IPS DF 4.7 (cell line): Measurements from ENCODE around the gene KCNT1.

Source experiments
- DNase-seq: peaks from one replicate; pipeline ENCODE4 v3.0.0-alpha.2; 2013; ENCODE audit warnings: low spot score; ENCODE audit errors: extremely low read depth

Gene KCNT1

DNA sequence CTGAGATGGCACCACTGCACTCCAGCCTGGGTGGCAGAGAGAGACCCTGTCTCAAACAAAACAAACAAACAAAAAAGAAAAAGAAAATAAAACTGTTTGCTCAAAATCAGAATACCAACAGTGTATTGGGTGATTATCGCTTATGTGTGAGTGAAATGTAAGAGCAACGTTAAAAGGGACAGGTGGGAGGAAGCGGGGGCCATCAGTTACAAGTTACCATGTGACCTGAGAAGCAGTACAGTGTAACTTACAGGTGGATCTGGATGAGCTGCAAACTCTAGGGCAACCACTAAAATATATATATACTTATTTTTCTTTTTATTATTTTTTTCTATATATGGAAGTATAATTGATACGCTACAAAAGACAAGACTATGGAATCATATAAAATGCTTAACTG, 93.4 kb downstream of the KCNT1 start:
- DNase-seq = no peak

- no peak for DNase-seq
Observed at GRCh38 chr9:135796784-135797485, 95.0 kb downstream of the KCNT1 start.

- peak; percentile 28 for DNase-seq
Observed at GRCh38 chr9:135797507-135798262, 95.7 kb downstream of the KCNT1 start.

GRCh38 chr9:135798263-135798585, 96.2 kb downstream of the KCNT1 start:
- DNase-seq = no peak

DNA sequence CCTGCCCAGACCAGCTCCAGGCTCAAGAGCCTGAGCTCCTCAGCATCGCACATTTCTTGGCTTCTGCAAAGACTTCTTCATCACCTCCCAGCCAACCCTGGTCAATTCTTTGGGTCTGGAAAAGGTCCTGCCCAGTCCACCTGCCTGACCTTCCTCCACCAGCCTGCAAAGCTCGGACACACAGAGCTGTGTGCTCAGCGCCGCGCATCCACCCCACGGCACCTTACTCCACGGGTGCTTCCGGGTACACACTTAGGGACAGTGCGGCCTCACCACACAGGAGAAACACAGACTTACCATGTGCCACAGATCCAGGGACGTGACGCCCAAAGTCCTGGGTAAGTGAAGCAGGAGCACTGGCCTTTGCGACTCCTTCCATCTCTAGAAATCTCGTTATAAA, 97.3 kb downstream of the KCNT1 start:
- DNase-seq = no peak

DNA sequence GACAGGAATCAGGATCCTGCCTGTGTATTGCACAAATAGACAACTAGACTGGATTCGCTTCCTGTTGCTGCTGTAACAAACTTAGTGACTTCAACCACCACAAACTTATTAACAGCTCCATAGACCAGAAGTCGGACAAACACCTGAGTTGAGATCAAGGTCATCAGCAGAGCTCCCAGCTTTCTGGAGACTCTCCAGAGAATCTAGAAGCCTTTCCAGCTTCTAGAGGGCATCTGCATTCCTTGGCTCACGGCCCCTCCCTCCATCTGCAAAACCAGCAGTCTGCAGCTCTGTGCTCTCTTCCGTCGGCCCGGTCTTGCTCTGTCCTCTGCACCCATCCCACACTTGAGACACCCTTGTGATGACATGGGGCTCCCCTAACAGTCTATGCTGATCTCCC, 99.1 kb downstream of the KCNT1 start:
- DNase-seq = no peak

DNA sequence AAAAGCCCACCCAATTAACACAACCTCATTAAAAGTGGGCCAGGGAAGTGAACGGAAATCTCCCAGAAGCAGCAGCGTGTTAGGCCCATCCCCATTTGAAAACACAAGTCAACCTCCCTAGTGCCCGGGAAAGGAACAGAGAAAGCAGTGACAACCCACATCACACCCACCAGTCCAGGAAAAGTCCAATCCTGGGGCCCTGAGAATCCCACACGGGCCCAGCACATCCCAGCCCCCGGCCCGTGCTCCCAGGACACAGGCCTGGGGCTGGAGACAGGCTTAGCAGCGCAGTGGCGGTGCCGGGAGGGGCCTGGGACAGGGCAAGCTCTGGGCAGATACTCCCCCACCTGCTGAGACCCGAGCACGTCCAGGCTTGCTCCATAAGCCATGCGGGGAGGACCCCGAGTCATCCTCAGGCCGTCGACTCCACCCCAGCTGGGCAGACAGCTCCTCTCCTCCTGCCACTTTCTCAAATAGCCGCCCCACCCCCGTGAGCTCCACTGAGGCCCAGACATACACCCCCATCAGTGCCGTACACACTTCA, 101.0 kb downstream of the KCNT1 start:
- no peak for DNase-seq

GRCh38 chr9:135803441-135803840, 101.5 kb downstream of the KCNT1 start:
- DNase-seq = no peak

DNA sequence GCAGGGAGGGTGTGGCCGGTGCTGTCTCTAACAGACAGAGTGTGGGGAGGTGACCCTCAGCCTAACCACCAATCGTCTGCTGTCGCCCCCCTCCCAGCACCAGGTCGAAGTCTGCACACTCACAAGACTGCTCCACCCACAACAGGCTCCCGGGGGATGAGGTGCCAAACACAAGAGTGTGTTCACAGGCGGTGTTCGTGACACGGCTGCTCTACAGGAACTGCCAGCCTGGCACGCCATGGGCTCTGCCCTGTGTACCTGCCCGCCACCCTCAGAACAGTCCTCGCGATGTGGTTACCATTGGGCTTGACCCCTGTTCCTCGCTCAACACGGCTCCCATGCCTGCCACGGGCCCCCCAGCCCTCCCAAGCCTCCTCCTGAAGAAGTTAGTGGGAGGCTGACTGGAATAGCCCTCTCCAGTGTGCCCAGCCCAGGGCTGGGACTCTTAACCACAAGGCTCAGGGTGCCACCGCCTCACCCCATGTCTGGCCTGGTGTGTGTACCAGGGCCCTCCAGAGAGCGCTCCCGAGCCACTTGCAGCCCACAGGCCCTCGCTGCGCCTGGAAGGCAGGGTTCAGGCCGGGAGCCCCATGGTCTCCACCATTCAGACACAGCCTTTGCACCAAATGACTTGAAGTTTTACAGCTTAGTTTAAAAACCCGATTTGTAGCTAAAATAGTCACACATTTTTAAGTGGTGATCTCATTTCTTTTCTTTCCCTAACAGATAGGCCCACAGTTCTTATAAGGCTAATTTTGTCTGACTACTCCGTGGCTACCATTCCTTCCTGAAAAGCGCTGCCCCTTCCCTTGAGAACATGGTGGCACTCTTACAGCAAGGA, 102.8 kb downstream of the KCNT1 start:
- DNase-seq = no peak

DNA sequence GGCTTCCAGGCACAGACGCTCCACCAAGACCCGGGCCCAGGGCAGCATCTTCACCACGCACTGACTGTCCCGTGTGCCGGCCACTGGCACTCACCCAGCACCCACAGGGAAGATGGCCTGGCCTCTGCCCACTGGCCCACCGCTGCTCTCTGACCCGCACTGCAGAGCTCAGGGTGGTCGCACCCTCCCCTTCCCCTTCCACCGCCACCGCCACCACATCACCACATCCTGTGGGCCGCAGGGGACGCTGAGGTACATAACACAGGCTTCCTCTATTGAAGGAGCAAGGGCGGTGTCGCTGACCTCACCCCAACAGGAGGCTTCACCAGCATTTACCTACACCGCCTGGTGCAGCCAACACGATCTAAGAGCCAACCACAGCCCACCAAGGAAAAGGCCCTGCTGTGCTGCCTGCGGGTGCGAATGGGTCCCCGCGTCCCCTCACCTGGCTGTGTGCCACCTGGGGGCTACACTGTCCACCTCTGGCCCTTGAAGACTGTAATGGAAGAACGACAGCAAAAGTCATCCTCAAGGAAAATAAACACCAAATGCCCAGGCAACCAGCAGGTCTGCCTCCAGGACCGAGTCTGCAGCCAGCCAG, 103.5 kb downstream of the KCNT1 start:
- DNase-seq = no peak

GRCh38 chr9:135809166-135809565, 107.2 kb downstream of the KCNT1 start:
- no peak for DNase-seq

DNA sequence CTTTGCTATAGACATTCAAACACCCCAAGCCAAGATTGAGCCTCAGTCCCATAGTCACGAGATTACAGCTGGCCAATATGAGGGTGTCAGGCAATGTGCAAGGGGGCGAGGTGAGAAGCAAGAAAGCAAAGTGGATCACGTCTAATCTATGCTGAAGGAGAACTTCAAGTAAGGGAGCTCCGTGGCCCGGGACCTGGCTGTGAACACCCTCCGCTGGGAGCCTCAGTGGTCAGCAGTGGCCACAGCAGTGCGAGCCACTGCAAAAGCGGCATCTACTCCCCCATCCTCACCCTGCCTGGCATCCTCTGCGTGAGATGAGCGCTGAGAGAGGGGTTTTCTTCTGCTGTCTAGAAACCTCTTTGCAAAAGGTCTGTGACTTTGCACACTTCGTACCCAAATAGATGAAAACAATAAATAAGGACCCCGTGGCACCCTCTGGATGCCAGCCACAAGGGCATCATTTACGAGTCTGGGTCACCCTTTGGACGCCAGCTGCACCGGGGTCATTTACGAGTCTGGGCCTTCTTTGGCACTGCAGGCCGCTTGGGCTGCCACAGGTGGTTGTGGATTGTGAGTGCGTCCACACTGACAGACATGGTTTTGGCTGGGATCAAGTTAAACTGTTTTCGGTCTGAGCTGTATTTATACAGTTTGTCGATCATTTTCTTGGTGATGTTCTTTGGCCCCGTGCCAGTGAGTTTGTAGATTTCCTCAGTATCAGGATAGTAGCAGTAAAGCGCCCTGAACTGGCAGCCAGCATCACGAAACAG, 109.0 kb downstream of the KCNT1 start:
- DNase-seq = no peak

- no peak for DNase-seq
Observed at GRCh38 chr9:135811801-135812200, 109.8 kb downstream of the KCNT1 start.

- DNase-seq = no peak
Observed at GRCh38 chr9:135812961-135813360, 111.0 kb downstream of the KCNT1 start.

GRCh38 chr9:135813671-135814290, 111.8 kb downstream of the KCNT1 start:
- no peak for DNase-seq

GRCh38 chr9:135814421-135815095, 112.6 kb downstream of the KCNT1 start:
- DNase-seq = no peak

DNA sequence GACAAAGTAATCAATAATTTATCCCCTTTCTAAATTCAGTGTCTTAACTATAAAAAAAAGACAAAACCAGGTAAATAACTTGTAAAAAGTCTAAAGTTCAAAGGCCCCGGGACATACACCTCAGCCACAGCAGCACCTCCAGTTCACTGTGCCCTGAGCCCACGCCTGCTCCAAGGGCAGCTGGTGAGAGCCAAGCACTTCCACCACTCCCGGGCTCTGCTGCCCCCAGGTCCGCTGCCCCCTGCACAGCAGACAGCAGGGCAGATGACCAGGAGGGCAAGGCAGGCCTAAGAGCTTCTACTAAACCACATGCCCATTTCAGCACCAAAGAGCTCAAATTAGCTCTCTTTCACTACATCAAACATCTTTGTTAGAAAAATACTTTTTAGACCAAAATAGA, 113.4 kb downstream of the KCNT1 start:
- no peak for DNase-seq

- DNase-seq = no peak
Observed at GRCh38 chr9:135815830-135816650, 114.1 kb downstream of the KCNT1 start.

DNA sequence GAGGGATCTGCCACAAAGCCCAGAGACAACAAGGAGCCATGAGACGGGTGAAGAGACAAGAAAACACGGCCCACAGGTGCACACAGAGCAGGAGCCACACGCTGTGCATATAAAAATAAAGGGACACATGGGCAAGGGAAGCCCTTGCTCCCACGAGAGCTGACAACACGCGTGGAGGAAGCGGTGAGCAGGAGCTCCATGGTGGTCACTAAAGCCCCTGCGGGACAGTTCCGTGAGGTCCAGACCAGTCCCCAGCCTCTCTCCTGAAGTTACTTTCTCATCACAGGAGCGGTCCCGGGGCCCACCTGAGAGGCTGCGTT, 114.6 kb downstream of the KCNT1 start:
- no peak for DNase-seq
